Measurements from ENCODE around the gene CAMK1G. TPM values are rescaled to one million over a fixed set of nuclear protein-coding genes. Genes with fewer than 3 reads are reported as not detected.

Gene CAMK1G
- total RNA-seq, 1 donor from 2014 or later: not detected

GRCh38 chr1:209597499-209597898 is 14.0 kb downstream of the CAMK1G start:
- intact Hi-C loops (cut with micrococcal nuclease): no loop called here

- intact Hi-C loops (cut with micrococcal nuclease): no loop called here
Observed at GRCh38 chr1:209598227-209598626, 14.7 kb downstream of the CAMK1G start.

- intact Hi-C loops (cut with micrococcal nuclease): no loop called here
Observed at GRCh38 chr1:209600541-209600940, 17.0 kb downstream of the CAMK1G start.

GRCh38 chr1:209601809-209602657 is 18.5 kb downstream of the CAMK1G start:
- intact Hi-C loops (cut with micrococcal nuclease): loop anchor here (1.0 kb wide), 5 partner anchors 25 to 221 kb away; no protein-coding TSS in a partner anchor

- intact Hi-C loops (cut with micrococcal nuclease): no loop called here
Observed at GRCh38 chr1:209603877-209604276, 20.4 kb downstream of the CAMK1G start.

- intact Hi-C loops (cut with micrococcal nuclease): loop anchor here (1.0 kb wide), 1 partner anchor 20 kb away; no protein-coding TSS in a partner anchor
Observed at GRCh38 chr1:209607102-209607794, 23.7 kb downstream of the CAMK1G start.

- intact Hi-C loops (cut with micrococcal nuclease): loop anchor here (1.0 kb wide), 1 partner anchor 20 kb away; no protein-coding TSS in a partner anchor
Observed at GRCh38 chr1:209607795-209608178, 24.3 kb downstream of the CAMK1G start.

GRCh38 chr1:209609041-209609790 is 25.7 kb downstream of the CAMK1G start:
- intact Hi-C loops (cut with micrococcal nuclease): no loop called here

GRCh38 chr1:209609791-209610630 is 26.5 kb downstream of the CAMK1G start:
- intact Hi-C loops (cut with micrococcal nuclease): no loop called here

- intact Hi-C loops (cut with micrococcal nuclease): no loop called here
Observed at GRCh38 chr1:209610631-209610905, 27.1 kb downstream of the CAMK1G start.

- intact Hi-C loops (cut with micrococcal nuclease): no loop called here
Observed at GRCh38 chr1:209611771-209612570, 28.5 kb downstream of the CAMK1G start.

GRCh38 chr1:209612646-209613399 is 29.3 kb downstream of the CAMK1G start:
- intact Hi-C loops (cut with micrococcal nuclease): no loop called here

GRCh38 chr1:209613400-209614150 is 30.1 kb downstream of the CAMK1G start:
- intact Hi-C loops (cut with micrococcal nuclease): no loop called here

GRCh38 chr1:209614151-209614420 is 30.6 kb downstream of the CAMK1G start:
- intact Hi-C loops (cut with micrococcal nuclease): no loop called here

- intact Hi-C loops (cut with micrococcal nuclease): no loop called here
Observed at GRCh38 chr1:209614906-209615305, 31.4 kb downstream of the CAMK1G start.

GRCh38 chr1:209616366-209617046 is 33.0 kb downstream of the CAMK1G start:
- intact Hi-C loops (cut with micrococcal nuclease): no loop called here

GRCh38 chr1:209617047-209617673 is 33.6 kb downstream of the CAMK1G start:
- intact Hi-C loops (cut with micrococcal nuclease): no loop called here

- intact Hi-C loops (cut with micrococcal nuclease): no loop called here
Observed at GRCh38 chr1:209617755-209618154, 34.2 kb downstream of the CAMK1G start.

All from T-helper 1 cell treated with Interleukin-12 subunit alpha and Interleukin-12 subunit beta and Interleukin-4 antibody, amounts not matched to agents 30 ng/mL and 1 ng/mL, for 36 hours (primary cell).